Activated naive CD4-positive, alpha-beta T cell (primary cell): ENCODE data around the gene ARHGEF40.

Source experiments
- DNase-seq, 4 experiments: peaks; one replicate each; lab custom pipeline; 2025; lab: John Stamatoyannopoulos, UW

Gene ARHGEF40

GRCh38 chr14:21098076-21098891 is 28.2 kb downstream of the ARHGEF40 start, which contains the start of gene ZNF219:
Gene ZNF219 (minus strand): TSS chr14:21098655. CDS start chr14:21093591, 5,064 bp downstream.
- DNase-seq = peak in 1 of 4 experiments; percentile 37

GRCh38 chr14:21098892-21099595 is 28.9 kb downstream of the ARHGEF40 start:
- DNase-seq = no peak

- DNase-seq = no peak
Measured at GRCh38 chr14:21099596-21099985, 29.5 kb downstream of the ARHGEF40 start.

GRCh38 chr14:21100931-21101330 is 30.8 kb downstream of the ARHGEF40 start, which contains the start of gene TMEM253:
Gene TMEM253 (plus strand): TSS chr14:21101066. CDS start chr14:21101344, 278 bp downstream.
- DNase-seq = no peak

DNA sequence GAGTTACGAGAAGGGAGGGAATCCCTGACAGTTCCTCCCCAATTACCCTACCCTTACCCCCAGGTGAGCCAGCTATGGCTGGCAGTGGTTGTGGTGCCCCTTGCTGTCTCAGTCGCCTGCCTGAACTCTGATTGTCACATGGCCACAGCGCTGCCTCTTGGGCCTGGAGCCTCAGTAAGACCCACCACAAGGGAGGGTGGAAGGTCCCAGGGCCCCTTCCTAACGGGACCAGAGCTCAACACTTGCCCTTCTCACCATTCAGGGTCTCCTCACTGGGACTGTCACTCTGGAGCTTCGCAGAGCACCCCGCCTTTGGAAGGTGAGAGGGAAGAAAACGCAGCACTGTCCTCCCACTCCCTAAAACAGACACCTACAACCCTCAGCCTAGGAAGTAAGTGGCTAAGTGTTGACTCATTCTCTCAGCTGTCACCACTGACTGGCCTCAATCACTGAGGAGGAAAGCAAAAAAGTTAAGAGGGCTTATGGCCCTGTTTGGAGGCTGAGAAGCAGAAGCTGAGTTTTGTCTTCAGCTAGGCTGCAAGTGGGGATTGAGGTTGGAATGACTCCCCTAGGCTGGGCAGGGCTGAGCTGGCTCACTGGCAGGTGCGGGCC is 31.8 kb downstream of the ARHGEF40 start:
- DNase-seq = no peak

GRCh38 chr14:21102521-21103410 is 32.7 kb downstream of the ARHGEF40 start:
- DNase-seq = no peak

GRCh38 chr14:21103411-21103709 is 33.3 kb downstream of the ARHGEF40 start:
- DNase-seq = no peak

GRCh38 chr14:21103710-21104447 is 33.8 kb downstream of the ARHGEF40 start:
- DNase-seq = peak; percentile 81 to 92 (median 87)

DNA sequence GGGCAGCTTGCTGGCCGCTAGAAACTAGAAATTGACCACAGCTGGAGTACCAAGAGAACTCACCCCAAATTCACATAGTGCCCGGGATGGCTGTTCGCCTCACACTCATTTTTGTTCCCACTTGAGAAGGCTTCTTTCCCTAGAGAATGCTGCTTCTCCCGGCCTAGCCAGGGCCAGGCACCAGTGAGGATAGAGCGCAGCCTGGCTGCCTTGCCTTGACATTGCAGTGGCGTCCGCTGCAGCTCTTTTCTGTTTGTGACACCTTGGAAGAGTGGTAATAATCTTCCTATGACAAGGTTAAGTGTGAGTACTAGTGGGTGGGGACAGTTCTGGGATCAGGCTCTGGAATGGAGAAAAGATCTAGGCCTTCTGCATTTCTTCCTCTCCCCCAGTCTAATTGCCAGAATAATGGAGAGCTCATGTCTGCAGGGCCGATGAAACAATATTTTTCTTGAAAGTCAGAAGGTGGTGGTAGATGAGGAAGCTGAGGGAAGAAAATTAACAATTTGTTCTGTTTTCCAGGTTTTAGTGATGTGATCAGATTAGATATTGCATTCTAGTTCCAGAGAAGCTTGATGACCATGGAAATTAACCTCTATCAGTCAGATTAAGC is 34.5 kb downstream of the ARHGEF40 start:
- peak in 3 of 4 experiments; percentile 29 to 64 (median 42) for DNase-seq

DNA sequence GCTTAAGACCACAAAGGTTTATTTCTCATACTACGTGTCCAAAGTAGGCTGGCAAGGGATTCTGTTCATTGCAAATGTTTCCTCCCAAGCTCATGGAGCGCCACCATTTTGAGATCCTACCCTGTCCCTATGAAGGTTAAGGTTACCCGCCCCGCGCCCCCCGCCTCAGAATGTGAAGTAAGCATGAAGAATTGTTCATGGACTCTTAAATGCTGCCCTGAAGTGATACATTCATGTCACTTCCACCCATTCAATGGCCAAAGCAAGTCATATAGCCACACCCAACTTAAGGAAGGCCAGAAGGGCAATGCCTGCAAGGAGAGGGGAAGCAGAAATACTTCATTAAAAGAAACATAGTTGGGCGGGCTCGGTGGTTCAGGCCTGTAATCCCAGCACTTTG is 35.0 kb downstream of the ARHGEF40 start:
- no peak for DNase-seq

DNA sequence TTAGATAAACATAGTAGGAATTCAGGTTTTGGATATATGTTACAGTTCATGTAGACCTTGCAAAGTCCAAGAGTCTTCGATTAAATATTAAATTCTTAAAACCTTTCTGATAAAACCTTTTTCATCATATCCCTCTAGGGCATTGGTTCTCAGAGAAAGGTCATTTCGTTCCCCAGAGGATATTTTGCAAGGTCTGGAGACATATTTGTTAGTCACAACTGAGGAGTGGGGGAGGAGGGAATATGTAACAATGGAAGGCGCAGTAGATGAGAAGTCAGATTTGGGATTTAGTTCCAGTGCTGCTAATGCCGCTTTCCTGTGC is 36.0 kb downstream of the ARHGEF40 start:
- DNase-seq = no peak

DNA sequence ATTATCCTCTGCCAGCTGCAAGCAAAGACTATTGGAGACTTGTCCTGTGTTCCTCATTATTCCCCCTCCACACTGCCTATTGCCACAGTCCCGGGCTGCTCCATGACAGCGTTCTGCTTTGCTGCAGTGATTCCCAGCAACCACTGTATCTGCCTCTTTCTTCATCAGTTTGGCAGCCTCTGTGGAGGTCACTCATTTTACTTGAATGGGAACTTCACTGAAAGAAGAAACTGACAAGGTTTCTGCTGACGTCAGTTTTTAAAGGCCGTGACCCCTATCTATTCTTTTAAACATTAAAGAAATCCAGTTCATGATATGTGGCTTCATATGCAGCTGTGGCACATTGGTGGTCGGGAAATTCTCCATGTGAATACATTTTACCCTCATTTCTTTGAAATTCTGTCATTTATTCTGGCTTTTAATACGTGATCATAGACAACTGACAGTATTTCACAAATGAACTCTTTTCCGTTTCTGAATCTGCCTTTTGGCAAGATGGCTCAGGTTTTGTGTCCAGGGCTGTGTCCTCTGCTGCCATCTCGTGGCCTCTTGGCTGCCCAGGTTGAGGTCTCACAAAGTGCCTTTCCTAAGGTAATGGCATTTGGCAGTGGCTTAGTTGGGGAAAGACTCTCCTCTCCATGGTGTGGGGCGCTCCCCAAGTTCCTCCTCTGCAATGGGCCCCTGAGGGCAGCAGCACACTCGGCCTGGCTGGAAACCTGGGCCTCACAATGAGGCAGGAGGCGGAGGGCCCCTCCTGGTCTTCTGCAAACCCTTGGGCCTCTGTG is 36.6 kb downstream of the ARHGEF40 start:
- peak; percentile 37 to 69 (median 52) for DNase-seq

- no peak for DNase-seq
Measured at GRCh38 chr14:21107283-21107800, 37.2 kb downstream of the ARHGEF40 start.

DNA sequence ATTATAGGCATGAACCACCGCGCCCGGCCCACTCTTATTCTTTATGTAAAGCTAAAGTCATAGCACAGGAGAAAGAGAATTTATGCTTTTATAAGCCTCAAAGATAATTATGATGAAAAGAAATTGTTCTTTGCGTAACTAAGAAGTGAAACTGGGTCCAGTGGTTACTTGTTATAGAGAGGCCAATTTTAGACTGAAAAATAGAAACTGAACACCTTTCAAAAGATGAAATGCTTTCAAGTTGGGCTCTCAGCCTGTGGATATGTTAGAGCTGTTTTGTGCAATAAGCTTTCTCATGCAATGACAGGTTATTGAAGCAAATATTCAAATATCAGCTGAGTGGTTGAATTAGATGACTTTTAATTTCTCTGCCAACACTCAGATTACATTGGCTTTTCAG is 38.7 kb downstream of the ARHGEF40 start:
- DNase-seq = no peak

DNA sequence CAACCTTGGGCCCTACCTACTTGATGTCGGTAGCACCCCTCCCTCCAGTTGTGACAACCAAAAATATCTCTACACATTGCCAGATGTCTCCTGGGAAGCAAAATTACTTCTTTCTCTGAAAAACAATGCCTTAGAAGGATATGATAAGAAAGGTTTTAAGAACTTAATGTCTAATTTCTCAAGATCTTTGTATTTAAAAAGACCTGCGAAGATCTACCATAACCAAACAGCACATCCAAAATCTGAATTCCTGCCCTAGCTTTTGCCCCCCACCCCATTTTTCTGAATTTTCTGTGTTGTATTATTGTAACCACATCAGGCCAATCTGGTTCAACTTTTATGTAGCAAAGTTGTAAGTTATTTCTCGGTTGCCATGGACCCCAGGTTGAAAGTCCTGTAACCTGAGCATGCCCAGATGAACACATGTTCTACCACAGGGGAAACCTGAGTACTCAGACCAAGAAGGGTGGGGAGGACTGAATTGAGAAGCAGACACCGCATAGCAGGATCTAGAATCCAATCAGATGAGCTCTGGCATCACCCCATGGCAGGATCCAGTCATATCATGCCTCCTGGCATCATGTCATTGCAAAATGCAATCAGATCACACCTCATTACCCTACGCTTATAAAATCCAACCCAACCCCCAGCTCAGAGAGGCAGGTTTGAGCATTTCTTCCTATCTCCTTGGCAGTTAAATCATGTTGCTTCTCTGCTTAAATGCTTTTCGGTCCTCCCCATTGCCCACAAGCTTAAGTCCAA is 39.5 kb downstream of the ARHGEF40 start:
- no peak for DNase-seq

DNA sequence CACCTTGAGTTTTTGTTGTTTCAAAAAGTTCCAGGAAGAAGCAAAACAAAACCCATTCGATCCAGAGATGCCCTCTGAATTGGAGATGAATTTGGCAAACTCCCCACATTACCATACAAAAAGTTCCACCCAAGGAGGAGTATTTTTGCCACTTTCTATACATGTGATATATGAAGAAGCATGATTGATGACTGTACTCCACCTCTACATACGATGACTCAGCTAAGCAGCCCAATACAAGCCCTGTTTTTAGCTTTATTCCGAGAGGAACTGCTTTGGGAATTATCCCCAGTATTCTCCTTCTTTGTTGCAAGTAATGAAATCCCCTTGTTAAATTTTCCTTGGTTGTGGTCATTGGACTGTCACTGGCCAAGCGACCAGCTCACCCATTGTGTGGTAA is 42.2 kb downstream of the ARHGEF40 start:
- no peak for DNase-seq

GRCh38 chr14:21113369-21113768 is 43.3 kb downstream of the ARHGEF40 start:
- no peak for DNase-seq

DNA sequence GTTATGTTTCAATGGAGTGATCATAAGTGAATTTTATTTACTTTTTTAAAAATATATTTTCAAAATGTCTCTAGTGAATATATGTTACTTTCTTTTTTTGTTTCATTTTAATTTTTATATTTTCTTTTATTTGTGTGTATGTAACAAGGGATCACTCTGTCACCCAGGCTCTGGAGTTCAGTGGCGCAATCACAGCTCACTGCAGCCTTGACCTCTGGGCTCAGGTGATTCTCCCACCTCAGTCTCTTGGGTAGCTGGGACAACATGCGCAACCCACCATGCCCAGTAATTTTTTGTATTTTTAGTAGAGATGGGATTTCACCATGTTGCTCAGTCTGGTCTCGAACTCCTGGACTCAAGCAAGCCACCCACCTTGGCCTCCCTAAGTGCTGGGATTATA is 48.8 kb downstream of the ARHGEF40 start:
- no peak for DNase-seq

DNA sequence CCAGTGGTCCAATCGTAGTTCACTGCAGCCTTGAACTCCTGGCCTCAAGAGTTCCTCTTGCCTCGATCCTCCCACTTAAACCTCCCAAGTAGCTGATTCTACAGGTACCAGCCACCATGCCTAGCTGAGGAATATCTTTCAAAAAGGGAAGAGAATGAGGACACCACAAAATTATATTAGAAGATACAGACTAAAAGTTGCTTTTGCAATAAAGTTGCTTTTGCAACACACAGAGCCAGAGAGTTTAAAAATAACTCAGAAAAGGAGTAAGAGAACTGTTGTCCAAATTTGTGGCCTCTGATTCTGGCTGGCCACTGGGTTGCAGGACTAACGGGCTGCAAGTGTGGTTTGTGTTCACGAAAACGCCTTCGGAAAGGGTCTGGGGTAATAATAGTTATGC is 50.6 kb downstream of the ARHGEF40 start:
- no peak for DNase-seq
